ENCODE results near the gene PAK1.

The PAK1 gene

GRCh38 chr11:77467993-77468392 is 5.9 kb downstream of the PAK1 start:
- no peak for DNase-seq
- Mint-ChIP-seq H3K4me3 (no peak overlapping the region), H3K27ac (no peak overlapping the region), H3K9me3 (no peaks in the 10 kb centered on the region), H3K36me3 (ENCODE audit: low read depth) (peaks cover 5% of the 10 kb centered on the region), H3K27me3 (ENCODE audit: low read depth, poor library complexity) (no peaks in the 10 kb centered on the region), H3K4me1 (peaks cover 44% of the 10 kb centered on the region)
- TF ChIP-seq CTCF (IDR thresholded peaks at IDR 0.05), result no peak

- Mint-ChIP-seq H3K4me1 (peaks cover 37% of the 10 kb centered on the region), H3K27ac (no peak overlapping the region), H3K27me3 (ENCODE audit: low read depth, poor library complexity) (no peaks in the 10 kb centered on the region), H3K9me3 (no peaks in the 10 kb centered on the region), H3K36me3 (ENCODE audit: low read depth) (peaks cover 5% of the 10 kb centered on the region), H3K4me3 (no peak overlapping the region)
- no peak for TF ChIP-seq CTCF (IDR thresholded peaks at IDR 0.05)
- DNase-seq, result no peak
Observed at GRCh38 chr11:77467233-77467632, 6.7 kb downstream of the PAK1 start.

- no peaks in the 10 kb centered on the region for H3K9me3 Mint-ChIP-seq
- no peak for DNase-seq
- no peaks in the 10 kb centered on the region for H3K27me3 Mint-ChIP-seq (ENCODE audit: low read depth, poor library complexity)
- no peak for TF ChIP-seq CTCF (IDR thresholded peaks at IDR 0.05)
- peaks cover 36% of the 10 kb centered on the region for H3K36me3 Mint-ChIP-seq (ENCODE audit: low read depth)
- H3K4me3 Mint-ChIP-seq, result no peak overlapping the region
- no peak overlapping the region for H3K27ac Mint-ChIP-seq
- peaks cover 31% of the 10 kb centered on the region for H3K4me1 Mint-ChIP-seq
Observed at GRCh38 chr11:77457340-77457739, 16.6 kb downstream of the PAK1 start.

GRCh38 chr11:77455740-77456139 is 18.2 kb downstream of the PAK1 start:
- H3K27me3 Mint-ChIP-seq (ENCODE audit: low read depth, poor library complexity), result no peaks in the 10 kb centered on the region
- H3K36me3 Mint-ChIP-seq (ENCODE audit: low read depth), result peaks cover 37% of the 10 kb centered on the region
- H3K9me3 Mint-ChIP-seq, result no peaks in the 10 kb centered on the region
- no peak overlapping the region for H3K27ac Mint-ChIP-seq
- H3K4me3 Mint-ChIP-seq, result no peak overlapping the region
- peaks cover 39% of the 10 kb centered on the region for H3K4me1 Mint-ChIP-seq
- DNase-seq, result no peak
- TF ChIP-seq CTCF (IDR thresholded peaks at IDR 0.05), result no peak

GRCh38 chr11:77454867-77455655 is 18.8 kb downstream of the PAK1 start:
- Mint-ChIP-seq H3K36me3 (ENCODE audit: low read depth) (peaks cover 37% of the 10 kb centered on the region), H3K4me1 (peaks cover 42% of the 10 kb centered on the region), H3K27me3 (ENCODE audit: low read depth, poor library complexity) (no peaks in the 10 kb centered on the region), H3K9me3 (no peaks in the 10 kb centered on the region), H3K27ac (no peak overlapping the region), H3K4me3 (no peak overlapping the region)
- no peak for DNase-seq
- TF ChIP-seq CTCF (IDR thresholded peaks at IDR 0.05), result no peak

GRCh38 chr11:77450227-77450626 is 23.7 kb downstream of the PAK1 start:
- Mint-ChIP-seq H3K9me3 (no peaks in the 10 kb centered on the region), H3K27ac (no peak overlapping the region), H3K36me3 (ENCODE audit: low read depth) (peaks cover 23% of the 10 kb centered on the region), H3K27me3 (ENCODE audit: low read depth, poor library complexity) (no peaks in the 10 kb centered on the region), H3K4me3 (no peak overlapping the region), H3K4me1 (peaks cover 22% of the 10 kb centered on the region)
- no peak for TF ChIP-seq CTCF (IDR thresholded peaks at IDR 0.05)
- no peak for DNase-seq
